Epidermal melanocyte (primary cell): ENCODE data around the gene ADCY2.

ENCODE experiments used
- DNase-seq: peaks from one replicate; pipeline ENCODE4 v3.0.0; 2011; ENCODE audit warnings: low spot score; ENCODE audit not compliant: insufficient read length

ADCY2 gene

DNA sequence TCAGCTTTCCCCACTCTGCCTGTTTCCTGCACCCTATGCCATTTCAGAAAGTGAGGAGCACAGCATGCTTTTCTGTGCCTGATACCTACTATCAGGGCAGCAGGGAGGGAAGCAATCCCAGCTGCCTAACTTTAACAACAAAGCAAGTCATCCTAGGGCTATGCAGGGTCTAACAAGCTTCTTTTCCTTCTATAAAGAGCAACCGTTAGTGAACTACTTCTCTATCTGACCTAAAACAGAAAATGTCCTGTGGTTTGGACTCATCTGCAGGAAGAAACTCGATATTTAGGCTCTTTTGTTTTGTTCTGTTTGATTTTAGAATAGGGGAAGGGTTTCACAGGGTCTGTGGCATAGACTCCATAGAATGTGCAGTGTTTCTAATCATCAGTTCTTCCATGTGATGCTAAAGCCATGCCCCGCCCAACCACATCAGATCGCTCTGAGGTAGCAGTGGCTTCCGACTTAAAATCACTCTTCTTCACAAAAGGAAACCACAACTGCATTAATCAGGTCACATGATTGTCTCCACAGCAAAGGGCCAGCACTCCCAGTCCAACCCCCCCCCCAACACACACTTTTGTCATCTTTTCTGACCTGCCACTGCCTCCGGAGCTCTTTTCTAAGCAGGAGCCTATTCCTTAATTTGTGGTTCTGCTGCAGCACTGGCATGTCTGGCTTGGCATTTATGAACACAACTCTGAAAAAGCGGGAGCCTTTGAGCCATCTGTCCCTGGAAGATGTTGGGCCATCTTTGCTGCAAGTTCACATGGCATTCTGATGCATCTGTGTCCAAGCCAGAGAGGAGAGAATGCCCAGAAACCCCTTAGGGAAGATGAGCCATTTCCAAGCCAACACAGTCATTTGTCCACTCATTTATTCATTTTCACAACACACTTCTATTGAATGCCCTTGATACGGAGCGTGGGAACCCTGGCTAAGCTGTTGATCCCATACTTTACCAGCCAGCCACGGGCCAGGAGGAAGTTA, 383.4 kb downstream of the ADCY2 start:
- DNase-seq: no peak

DNA sequence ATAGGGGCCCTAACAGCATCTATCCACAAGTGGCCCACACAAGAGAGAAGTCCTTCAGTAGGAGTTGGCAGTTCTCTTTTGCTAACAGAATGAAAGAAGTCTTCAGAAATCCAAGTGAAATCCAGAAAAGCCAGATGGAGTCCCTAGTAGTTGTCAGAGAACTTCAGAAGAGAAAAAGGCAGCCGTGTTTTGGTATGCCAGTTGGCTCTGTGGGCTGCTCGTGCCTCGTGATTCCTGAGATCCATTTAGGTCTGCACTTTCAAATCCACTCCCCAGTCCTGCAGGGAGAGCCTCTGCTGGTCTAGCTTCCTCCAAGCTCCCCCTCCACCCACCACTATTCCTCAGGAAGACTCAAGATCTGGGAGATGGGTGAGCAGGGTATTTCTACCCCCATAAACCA, 386.0 kb downstream of the ADCY2 start:
- no peak for DNase-seq

DNA sequence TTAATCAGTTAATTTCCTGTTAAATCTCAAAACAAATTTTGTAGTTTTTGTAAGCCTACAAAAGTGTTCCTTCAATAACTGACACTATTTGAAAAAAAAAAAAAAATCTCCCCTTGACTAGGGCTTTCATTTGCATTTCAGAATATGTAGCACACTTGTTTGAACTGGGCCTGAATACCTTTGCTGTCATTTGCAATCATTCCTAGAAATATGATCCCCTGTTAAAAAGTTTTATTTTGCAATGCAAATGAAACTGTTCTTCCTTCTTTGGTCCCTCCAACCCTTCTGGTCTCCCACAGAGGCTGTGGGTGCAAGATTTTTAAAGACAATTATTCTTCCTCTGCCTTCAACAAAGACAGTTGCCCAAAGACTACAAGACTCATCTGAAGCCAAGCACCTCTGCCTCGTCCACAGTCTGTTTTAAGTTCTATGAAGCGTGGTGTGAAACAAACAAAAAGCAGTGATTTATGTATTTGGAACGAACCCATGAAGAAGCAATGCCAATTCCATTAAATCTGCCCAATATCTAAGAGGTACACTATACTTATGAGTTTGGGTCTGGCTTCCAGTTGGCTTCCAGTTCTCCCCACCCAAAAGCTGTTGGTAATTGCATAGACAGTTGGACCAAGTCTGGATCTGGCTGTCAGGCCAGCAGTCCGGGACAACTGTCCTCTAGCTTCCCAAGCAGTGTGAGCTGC, 388.9 kb downstream of the ADCY2 start:
- no peak for DNase-seq

DNA sequence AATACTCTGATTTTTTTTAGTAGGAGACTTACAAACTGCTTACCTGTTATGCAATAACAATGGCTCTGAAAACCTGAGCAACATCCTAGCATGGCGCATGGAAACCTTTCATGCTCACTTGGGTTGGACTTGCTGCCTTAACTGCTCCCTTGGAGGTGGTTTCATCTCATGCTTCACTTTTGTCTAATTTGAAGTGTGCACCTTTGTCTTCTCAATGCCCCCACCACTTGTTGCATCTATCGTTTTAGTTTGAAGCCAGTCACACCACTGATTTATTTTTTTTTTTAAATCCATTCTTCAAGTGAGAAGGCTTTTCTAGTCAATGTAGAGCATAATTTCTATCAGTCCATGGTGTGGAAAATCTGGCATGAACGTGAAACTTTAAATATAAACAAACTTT, 391.8 kb downstream of the ADCY2 start:
- no peak for DNase-seq

DNA sequence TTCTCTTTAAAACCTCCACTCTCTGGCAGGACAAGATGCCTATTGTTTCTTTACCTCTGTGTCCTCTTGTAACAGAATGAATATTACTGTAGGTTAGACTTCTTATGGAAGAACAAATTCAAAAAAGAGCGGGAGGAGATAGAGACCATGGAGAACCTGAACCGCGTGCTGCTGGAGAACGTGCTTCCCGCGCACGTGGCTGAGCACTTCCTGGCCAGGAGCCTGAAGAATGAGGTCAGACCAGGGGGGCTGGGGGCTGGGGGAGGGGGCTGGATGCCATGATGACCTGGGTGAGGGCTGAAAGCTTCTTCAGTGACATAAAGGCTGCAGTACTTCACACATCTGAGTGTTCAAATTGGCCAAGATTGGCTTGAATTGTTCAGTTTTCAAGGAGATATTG, 393.6 kb downstream of the ADCY2 start:
- no peak for DNase-seq

- DNase-seq: no peak
Observed at GRCh38 chr5:7793895-7794294, 398.0 kb downstream of the ADCY2 start.

- DNase-seq: no peak
Observed at GRCh38 chr5:7794311-7794710, 398.4 kb downstream of the ADCY2 start.

- DNase-seq: no peak
Observed at GRCh38 chr5:7794823-7795222, 398.9 kb downstream of the ADCY2 start.

GRCh38 chr5:7795306-7795705, 399.4 kb downstream of the ADCY2 start:
- DNase-seq: no peak

GRCh38 chr5:7801891-7802614, 406.1 kb downstream of the ADCY2 start:
- DNase-seq: no peak

- DNase-seq: no peak
Observed at GRCh38 chr5:7802855-7803254, 406.9 kb downstream of the ADCY2 start.

- DNase-seq: no peak
Observed at GRCh38 chr5:7803937-7804336, 408.0 kb downstream of the ADCY2 start.

GRCh38 chr5:7805379-7805778, 409.4 kb downstream of the ADCY2 start:
- DNase-seq: no peak

DNA sequence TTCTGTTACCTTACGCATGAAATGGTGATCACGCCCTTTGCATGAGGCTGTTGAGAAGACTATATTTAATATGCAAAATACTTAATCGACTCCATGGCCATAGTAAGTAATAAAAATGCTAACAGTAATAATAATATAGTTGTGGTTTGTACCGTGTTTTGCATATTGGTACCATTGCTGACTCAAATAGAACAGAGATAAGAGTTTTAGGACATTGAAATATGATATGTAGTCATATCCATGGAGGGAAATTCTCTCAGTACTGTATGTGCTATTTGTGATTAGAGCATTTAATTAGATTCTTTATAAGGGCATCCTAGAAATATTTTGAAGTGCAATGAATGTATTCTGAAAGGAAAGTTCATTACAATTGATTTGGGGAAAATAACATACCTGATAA, 413.1 kb downstream of the ADCY2 start:
- no peak for DNase-seq

DNA sequence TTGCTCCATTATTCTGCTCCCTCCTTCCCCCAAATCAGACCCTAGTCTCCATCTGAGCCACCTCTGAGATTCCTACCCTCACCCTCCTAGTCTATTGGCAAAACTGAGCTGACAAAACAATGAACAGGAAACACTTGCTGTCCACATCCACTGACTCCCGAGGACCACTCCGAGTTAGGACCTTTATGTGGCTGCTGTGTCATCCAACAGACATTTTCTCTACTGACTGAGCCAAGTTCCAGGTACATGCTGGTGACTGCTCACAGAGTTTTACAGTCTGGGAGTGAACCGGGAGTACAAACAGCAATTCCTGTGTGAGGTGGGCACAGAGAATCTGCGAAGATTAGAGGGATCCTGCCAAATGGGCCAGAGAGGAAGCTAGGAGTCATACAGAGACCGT, 415.8 kb downstream of the ADCY2 start:
- no peak for DNase-seq

GRCh38 chr5:7813007-7813406, 417.1 kb downstream of the ADCY2 start:
- no peak for DNase-seq

- DNase-seq: no peak
Observed at GRCh38 chr5:7813576-7813975, 417.6 kb downstream of the ADCY2 start.

DNA sequence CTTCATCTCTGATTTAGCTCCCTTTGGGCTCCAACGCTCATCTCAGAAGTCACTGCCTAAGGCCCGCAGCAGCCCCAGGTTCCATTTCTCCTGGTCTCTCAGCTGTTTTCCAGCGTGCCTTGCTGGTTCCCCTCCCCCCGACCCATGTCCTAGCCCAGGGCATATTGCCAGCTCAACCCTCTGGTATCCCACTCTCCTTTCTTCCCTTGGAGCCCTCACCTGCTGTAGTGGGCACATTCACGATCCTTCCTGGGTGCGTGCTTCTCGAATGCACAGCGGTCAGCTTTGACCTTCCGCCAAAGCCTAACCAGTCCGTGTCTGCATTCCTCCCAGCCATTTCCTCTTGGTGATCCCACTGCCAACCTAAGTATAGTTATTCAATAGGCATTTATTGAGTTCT, 418.9 kb downstream of the ADCY2 start:
- DNase-seq: no peak

- peak; percentile 72 for DNase-seq
Observed at GRCh38 chr5:7815892-7816534, 420.1 kb downstream of the ADCY2 start.

- DNase-seq: no peak
Observed at GRCh38 chr5:7816535-7816901, 420.6 kb downstream of the ADCY2 start.

DNA sequence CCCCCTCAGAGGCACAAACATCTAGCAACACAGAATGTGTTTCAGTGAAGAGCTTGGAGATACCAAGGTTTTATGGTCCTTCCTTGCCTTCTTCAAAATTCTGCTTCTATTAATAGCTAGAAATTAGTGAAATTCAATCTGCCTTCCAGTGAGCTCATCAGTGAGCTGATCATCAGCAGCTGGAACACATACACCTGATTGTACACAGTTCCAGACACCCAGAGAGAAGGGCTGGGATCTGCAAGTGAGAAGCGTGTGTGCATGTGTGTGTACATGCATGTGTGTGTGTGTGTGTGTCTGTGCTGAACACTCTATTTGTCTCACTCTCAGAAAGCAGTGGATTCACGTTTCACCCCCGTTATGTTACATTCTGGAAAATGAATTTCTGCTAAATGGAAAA, 426.5 kb downstream of the ADCY2 start:
- no peak for DNase-seq

DNA sequence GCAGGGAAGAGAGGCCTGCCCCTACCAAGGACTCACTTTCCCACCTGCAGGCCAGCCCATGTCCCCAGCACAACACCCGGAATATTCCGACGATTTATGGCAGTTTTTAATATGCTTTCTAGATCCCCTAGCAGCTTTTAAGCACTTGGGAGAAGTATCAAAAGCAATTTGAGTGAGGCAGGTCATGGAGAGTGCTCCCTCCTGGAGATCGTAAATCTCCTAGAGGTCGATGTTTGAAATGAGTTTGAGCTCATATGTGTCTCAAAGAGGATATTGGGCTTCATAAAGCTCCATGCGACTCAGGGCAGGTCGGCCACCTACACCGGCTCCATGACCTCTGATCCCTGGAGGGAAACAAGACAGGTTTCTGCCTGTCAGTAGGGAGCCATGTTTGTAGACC, 427.7 kb downstream of the ADCY2 start:
- DNase-seq: no peak
